ENCODE data around the gene CORO2B. TPM values are rescaled to one million over a fixed set of nuclear protein-coding genes. Genes with fewer than 3 reads are reported as not detected.
"Not testable (repeated sequence)": the region's sequence is repeated elsewhere in the genome, so short reads cannot be mapped to it uniquely, and the experiment has no call there.

CORO2B gene
- total RNA-seq, 1 experiment from 2014 or later: not detected

DNA sequence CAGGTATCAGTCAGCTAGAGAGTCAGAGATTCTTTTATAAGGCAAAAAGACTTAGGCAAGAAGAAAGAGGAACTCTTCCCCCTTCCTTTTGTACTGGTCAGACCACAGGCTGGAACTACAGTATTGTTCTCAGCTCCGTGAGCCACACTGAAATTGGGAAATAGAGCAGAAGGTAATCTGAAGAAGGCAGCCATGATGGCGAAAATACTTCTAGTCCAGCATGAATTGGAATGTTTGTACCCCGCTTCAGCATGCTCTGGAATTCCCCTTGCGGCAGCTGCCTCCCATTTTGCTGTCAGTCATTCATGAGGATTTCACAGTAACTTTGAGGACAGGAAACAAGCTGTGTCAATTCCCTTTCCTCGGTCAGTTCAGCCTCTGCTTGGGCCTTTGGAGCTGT is 96.2 kb downstream of the CORO2B start:
- H3K4me3 ChIP-seq: no peak overlapping the region
- H3K36me3 ChIP-seq: no peaks in the 10 kb centered on the region
- no peaks in the 10 kb centered on the region; the same call in 1 of the 2 replicates for H3K4me1 ChIP-seq (replicated peaks)
- no peaks in the 10 kb centered on the region for H3K27me3 ChIP-seq (replicated peaks)
- no peak overlapping the region for H3K27ac ChIP-seq
- no peak for DNase-seq (ENCODE audit: low read depth in 1 of 2, low spot score in 2 of 2)
- no peaks in the 10 kb centered on the region for H3K9me3 ChIP-seq (replicated peaks)

DNA sequence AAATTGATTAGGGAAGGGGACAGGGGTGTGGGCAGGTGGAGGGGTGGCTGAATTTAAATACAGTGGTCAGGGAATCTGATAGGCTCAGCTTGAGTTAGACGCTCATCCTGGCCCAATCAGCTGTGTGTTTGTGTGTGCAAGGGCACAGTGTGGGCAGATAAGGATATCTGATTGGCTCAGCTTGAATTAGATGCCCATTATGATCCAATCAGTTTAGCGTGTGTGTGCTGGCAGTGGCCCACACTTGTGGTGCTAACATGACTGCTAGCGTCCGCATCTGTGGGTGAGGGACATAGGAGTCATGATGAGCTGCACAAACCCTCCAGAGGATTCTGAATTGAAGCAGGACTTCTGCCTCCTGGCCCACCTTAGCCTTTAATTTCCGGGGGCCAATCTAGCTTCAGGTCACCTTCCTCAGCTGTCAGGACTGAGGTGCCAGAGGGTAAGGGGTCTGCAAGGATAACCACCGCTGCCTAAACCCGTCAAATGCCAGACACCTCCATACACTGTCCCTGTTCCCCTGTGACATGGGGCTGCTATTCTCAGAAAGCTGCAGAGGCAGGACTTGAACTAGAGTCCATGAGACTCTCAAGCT is 97.3 kb downstream of the CORO2B start:
- no peak overlapping the region for H3K27ac ChIP-seq
- no peak for DNase-seq (ENCODE audit: low read depth in 1 of 2, low spot score in 2 of 2)
- no peak overlapping the region for H3K4me3 ChIP-seq
- no peaks in the 10 kb centered on the region for H3K9me3 ChIP-seq (replicated peaks)
- H3K4me1 ChIP-seq (replicated peaks): no peaks in the 10 kb centered on the region; the same call in 1 of the 2 replicates
- H3K36me3 ChIP-seq: no peaks in the 10 kb centered on the region
- H3K27me3 ChIP-seq (replicated peaks): no peaks in the 10 kb centered on the region

DNA sequence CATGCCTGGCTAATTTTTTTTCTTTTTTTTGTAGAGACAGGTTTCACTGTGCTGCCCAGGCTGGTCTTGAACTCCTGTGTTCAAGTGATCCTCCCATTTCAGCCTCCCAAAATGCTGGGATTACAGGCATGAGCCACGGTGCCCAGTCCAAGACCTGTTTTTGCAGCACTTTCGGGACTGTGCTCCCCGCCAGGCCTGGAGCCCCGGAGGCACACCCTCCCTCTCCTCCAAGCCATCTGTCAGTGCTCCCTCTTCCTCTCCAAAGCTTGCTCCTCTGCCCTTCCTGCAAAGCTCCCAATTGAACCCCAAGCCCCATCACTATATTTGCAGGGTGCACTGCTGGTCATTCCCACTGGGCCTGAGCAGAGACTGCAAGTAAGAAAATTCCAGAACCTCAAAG is 98.1 kb downstream of the CORO2B start:
- H3K4me1 ChIP-seq (replicated peaks): no peaks in the 10 kb centered on the region; the same call in 1 of the 2 replicates
- no peak for DNase-seq (ENCODE audit: low read depth in 1 of 2, low spot score in 2 of 2)
- H3K27ac ChIP-seq: no peak overlapping the region
- H3K9me3 ChIP-seq (replicated peaks): no peaks in the 10 kb centered on the region
- no peaks in the 10 kb centered on the region for H3K27me3 ChIP-seq (replicated peaks)
- no peak overlapping the region for H3K4me3 ChIP-seq
- no peaks in the 10 kb centered on the region for H3K36me3 ChIP-seq

DNA sequence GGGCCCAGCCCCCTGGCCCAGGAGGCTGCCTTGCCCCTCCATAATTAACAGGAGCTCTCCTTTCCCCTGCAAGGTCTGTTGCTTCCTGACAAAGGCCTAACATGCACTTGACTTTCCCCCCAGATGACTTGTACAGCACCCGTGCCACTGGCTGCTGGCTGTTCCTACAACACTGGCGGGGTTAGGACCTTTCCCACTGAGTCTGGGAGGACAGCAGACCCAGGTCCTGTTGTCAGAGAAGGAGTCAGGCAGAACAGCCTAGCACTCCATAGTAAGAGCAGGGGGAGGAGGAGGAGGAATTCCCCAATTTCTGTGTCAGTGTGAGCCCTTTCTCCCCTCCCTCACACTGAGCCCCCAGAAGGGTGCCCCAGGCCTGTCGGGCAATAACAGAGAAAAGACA is 99.2 kb downstream of the CORO2B start:
- Histone ChIP-seq H3K27me3 (replicated peaks) (no peaks in the 10 kb centered on the region), H3K4me3 (no peak overlapping the region), H3K4me1 (replicated peaks) (no peaks in the 10 kb centered on the region; the same call in 1 of the 2 replicates), H3K9me3 (replicated peaks) (no peaks in the 10 kb centered on the region), H3K27ac (no peak overlapping the region), H3K36me3 (no peaks in the 10 kb centered on the region)
- DNase-seq (ENCODE audit: low read depth in 1 of 2, low spot score in 2 of 2): no peak

DNA sequence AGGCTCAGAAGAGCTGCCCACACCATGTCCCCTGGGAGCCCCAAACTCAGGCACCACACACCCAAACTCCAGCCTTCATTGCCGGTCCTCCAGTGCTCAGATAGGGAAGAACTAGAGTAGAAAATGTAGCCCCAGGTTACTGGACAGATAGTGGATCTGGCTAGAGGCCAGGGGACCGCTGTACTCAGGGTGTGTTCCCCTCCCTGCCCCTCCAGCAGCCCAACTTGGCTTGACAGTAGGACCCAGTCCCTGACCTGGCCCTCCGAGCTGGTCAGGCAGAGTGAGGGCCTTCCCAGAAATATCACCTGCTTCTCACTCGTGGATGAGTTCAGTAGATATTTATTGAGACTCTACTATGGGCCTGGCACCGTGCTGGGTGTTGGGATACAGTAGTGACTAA is 100.0 kb downstream of the CORO2B start:
- no peak overlapping the region for H3K27ac ChIP-seq

DNA sequence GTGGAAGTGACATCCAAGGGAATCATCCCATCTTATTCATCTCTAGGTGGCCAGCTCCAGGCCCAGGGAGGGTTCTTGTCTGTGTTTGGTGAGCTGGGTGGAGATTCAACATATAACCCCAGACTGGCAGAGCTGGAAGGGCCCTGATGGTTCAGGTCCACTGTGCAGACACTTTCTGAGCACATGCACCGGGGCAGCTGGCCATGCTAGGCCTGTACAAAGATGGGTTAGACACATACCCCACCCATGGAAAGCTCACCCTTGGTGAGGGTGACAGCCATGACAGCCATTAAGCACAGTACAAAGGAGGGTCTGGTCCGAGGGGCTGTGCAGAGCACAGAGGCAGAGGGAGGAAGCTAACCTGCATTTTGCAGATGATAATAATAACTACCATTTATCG is 100.4 kb downstream of the CORO2B start:
- Histone ChIP-seq H3K4me3 (no peak overlapping the region), H3K36me3 (no peaks in the 10 kb centered on the region), H3K27me3 (replicated peaks) (no peaks in the 10 kb centered on the region), H3K27ac (no peak overlapping the region), H3K4me1 (replicated peaks) (no peaks in the 10 kb centered on the region; the same call in 1 of the 2 replicates), H3K9me3 (replicated peaks) (no peaks in the 10 kb centered on the region)
- DNase-seq (ENCODE audit: low read depth in 1 of 2, low spot score in 2 of 2): no peak

More for the DNA sequence above, 100.0 kb downstream of the CORO2B start:
- Histone ChIP-seq H3K36me3 (no peaks in the 10 kb centered on the region), H3K9me3 (replicated peaks) (no peaks in the 10 kb centered on the region), H3K4me3 (no peak overlapping the region), H3K27me3 (replicated peaks) (no peaks in the 10 kb centered on the region), H3K4me1 (replicated peaks) (no peaks in the 10 kb centered on the region; the same call in 1 of the 2 replicates)
- DNase-seq (ENCODE audit: low read depth in 1 of 2, low spot score in 2 of 2): no peak

DNA sequence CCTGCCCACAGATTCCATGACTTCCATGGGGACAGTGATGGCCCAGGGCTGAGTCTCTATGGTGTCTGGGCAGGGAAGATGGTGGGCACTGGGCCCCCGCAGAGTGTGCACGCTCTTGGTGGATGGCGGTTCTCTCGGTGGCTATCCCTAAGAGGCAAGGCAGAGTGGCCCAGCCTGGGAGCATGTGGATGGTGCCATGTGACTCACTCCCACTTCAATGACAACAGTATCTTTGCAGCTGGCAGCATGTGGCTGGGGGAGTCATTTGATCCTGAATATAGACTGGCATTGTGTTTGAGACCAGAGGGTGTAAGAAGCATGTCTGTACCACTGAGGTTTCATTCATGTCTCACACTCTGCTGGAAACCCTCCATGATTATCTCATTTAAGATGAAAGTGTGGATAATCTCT is 101.2 kb downstream of the CORO2B start:
- no peak for DNase-seq (ENCODE audit: low read depth in 1 of 2, low spot score in 2 of 2)

DNA sequence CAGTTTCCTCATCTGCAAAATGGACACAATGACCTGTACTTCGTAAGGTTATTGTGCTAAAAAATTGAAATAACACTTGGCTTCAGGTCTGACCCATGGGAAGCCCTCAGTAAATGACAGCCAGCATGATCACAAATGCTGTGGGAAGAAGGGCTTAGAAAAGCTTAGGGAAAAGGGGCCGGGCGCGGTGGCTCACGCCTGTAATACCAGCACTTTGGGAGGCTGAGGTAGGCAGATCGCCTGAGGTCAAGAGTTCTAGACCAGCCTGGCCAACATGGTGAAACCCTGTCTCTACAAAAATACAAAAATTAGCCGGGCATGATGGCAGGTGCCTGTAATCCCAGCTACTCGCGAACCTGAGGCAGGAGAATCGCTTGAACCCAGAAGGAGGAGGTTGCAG is 102.0 kb downstream of the CORO2B start:
- H3K4me1 ChIP-seq (replicated peaks); H3K36me3 ChIP-seq; DNase-seq (ENCODE audit: low read depth in 1 of 2, low spot score in 2 of 2); H3K9me3 ChIP-seq (replicated peaks); H3K27me3 ChIP-seq (replicated peaks); H3K27ac ChIP-seq; H3K4me3 ChIP-seq: not testable (repeated sequence)

More for the DNA sequence above, 101.2 kb downstream of the CORO2B start:
- H3K27me3 ChIP-seq (replicated peaks): no peaks in the 10 kb centered on the region
- no peak overlapping the region for H3K4me3 ChIP-seq
- no peaks in the 10 kb centered on the region; the same call in 1 of the 2 replicates for H3K4me1 ChIP-seq (replicated peaks)
- no peaks in the 10 kb centered on the region for H3K9me3 ChIP-seq (replicated peaks)
- no peaks in the 10 kb centered on the region for H3K36me3 ChIP-seq
- H3K27ac ChIP-seq: no peak overlapping the region

DNA sequence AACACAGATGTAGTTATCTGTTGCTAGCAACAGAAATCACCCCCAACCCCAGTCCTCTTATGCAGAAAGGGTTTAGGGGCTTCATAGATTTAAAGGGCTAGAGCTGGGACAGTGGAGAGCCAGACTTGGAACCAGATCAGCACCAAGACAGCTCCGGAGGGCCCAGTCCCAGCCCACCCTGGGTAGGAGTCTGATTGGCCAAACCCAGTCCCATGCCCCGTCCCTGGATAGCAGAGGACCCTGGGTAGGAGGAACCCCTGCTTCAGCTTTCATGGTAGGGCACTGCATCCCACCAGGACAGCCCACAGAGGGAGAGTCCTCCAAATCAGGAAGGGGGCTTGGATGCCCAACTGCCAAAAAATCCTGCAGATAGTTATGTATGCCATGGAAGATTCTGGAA is 103.0 kb downstream of the CORO2B start:
- H3K27ac ChIP-seq: no peak overlapping the region
- no peak overlapping the region for H3K4me3 ChIP-seq
- H3K4me1 ChIP-seq (replicated peaks): no peaks in the 10 kb centered on the region
- no peaks in the 10 kb centered on the region for H3K36me3 ChIP-seq
- no peaks in the 10 kb centered on the region for H3K9me3 ChIP-seq (replicated peaks)
- no peaks in the 10 kb centered on the region for H3K27me3 ChIP-seq (replicated peaks)
- DNase-seq (ENCODE audit: low read depth in 1 of 2, low spot score in 2 of 2): no peak

DNA sequence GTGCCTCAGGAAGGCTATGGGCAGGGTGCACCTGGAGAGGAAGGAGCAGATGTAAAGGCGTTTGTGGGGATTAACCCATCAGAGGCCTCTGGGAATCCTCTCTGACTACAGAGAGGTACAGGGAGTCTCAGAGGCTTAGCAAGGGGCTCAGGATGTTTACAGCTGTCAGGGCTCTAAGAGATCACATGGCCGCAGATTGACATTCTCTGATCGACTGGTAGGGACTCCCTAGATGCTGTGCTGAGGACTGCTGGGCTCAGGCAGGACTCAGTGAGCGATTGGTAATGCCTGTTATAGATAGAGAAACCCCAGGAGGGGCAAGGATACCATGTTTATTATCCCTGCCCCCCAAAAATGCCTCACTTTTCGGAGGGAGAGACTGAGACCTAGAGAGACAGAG is 103.5 kb downstream of the CORO2B start:
- Histone ChIP-seq H3K4me1 (replicated peaks) (no peaks in the 10 kb centered on the region), H3K27me3 (replicated peaks) (no peaks in the 10 kb centered on the region), H3K9me3 (replicated peaks) (no peaks in the 10 kb centered on the region), H3K4me3 (no peak overlapping the region), H3K27ac (no peak overlapping the region), H3K36me3 (no peaks in the 10 kb centered on the region)
- DNase-seq (ENCODE audit: low read depth in 1 of 2, low spot score in 2 of 2): no peak

DNA sequence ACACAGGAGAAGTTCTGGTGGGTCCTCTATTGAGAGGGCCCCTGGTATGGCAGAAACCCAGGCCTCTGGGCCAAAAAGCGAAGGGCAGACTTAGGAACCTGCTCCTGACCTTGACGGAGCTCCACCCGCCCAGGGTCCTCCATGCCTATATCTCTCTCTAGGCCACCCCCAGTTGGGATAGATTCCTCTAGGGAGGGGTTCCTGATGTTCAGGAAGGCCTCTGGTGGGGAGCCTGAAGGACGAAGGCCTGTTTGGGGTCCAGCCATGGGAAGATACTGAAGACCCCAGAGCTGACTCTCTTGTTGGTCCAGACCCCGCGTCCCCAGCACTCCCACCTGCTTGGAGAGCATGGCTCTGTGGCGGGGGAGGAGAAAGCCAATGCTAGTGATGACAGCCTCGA is 104.2 kb downstream of the CORO2B start:
- no peaks in the 10 kb centered on the region for H3K4me1 ChIP-seq (replicated peaks)
- no peaks in the 10 kb centered on the region for H3K36me3 ChIP-seq
- no peak overlapping the region for H3K27ac ChIP-seq
- H3K27me3 ChIP-seq (replicated peaks): no peaks in the 10 kb centered on the region
- H3K9me3 ChIP-seq (replicated peaks): no peaks in the 10 kb centered on the region
- DNase-seq (ENCODE audit: low read depth in 1 of 2, low spot score in 2 of 2): no peak
- H3K4me3 ChIP-seq: no peak overlapping the region

DNA sequence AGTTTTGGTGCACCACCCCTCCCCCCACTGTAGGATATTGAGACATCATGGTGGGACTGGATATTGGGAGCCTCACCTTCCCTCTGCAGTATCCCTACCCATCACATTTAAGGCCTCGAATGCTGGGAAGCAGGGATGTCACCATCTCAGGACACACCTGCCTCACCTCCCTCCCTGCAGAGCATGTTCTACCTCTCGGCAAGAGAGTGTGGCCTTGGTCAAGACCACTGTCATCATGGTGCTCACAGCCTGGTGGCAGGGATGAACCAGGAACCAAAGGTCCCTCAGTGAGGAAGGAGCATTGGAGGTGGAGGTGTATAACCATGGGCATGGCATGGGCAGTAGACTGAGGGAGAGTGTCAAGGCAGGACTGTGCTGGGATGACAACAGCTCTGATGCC is 104.8 kb downstream of the CORO2B start:
- no peaks in the 10 kb centered on the region for H3K9me3 ChIP-seq (replicated peaks)

DNA sequence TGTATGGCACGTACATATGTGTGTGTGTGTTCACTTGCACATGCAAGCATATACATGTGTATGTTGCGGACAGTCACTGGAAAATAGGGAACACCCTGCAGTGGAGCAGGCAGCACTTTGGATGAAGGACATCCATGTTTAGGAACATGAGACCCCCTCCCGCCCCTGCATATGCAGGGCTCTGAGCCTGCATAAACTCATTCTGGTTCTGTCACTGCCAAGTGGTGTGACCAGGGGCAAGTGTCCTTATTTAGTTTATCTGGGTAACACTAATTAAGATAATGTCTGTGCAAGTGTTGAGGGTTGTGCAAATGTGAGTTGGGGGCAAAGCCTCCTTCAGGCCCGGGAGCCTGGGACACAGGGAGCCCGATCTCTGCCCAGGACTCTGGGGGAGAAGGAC is 105.7 kb downstream of the CORO2B start:
- Histone ChIP-seq H3K4me1 (replicated peaks) (no peaks in the 10 kb centered on the region), H3K4me3 (no peak overlapping the region), H3K36me3 (no peaks in the 10 kb centered on the region), H3K9me3 (replicated peaks) (no peaks in the 10 kb centered on the region), H3K27me3 (replicated peaks) (0 out of 2 replicates have a peak, but pooled peaks cover 2% of the 10 kb centered on the region), H3K27ac (no peak overlapping the region)
- DNase-seq (ENCODE audit: low read depth in 1 of 2, low spot score in 2 of 2): no peak

More for the DNA sequence above, 104.8 kb downstream of the CORO2B start:
- Histone ChIP-seq H3K4me1 (replicated peaks) (no peaks in the 10 kb centered on the region), H3K4me3 (no peak overlapping the region), H3K27me3 (replicated peaks) (no peaks in the 10 kb centered on the region), H3K27ac (no peak overlapping the region), H3K36me3 (no peaks in the 10 kb centered on the region)
- no peak for DNase-seq (ENCODE audit: low read depth in 1 of 2, low spot score in 2 of 2)

DNA sequence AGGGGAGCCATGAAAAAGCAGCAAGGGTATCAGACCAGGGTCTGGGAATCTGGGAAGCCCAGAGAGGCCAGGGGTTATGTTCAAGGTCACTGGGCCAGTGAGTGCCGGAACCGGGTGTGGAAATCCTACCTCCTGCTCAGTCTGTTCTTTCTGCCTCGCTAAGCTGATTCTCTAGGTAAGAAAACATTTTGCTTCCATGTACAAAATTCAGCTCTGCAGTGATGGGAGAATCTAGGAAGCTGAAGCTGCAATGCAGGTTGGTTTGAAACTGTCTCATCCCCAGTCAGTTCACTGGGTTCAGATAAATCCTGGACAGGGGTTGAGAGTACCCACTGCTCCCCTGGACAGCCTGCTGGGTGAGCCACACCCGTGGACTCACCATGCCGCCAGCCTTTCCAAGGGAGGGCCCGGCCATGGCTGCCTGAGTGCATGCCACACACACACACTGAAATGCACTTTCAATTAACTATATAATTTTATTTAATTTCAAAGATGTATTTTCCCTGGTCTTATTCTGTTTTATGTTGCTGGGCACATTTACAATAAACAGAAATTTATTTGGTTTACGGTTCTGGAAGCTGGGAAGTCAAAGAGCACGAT is 108.4 kb downstream of the CORO2B start:
- no peaks in the 10 kb centered on the region for H3K9me3 ChIP-seq (replicated peaks)
- no peak overlapping the region for H3K27ac ChIP-seq
- no peaks in the 10 kb centered on the region for H3K4me1 ChIP-seq (replicated peaks)
- 0 out of 2 replicates have a peak, but pooled peaks cover 8% of the 10 kb centered on the region for H3K27me3 ChIP-seq (replicated peaks)
- DNase-seq (ENCODE audit: low read depth in 1 of 2, low spot score in 2 of 2): no peak
- H3K36me3 ChIP-seq: no peaks in the 10 kb centered on the region
- H3K4me3 ChIP-seq: no peak overlapping the region
